Measurements from ENCODE around the gene ARHGEF37.

ARHGEF37 gene

GRCh38 chr5:149608936-149609545 lies 27.7 kb downstream of the ARHGEF37 start:
- H3K4me3 ChIP-seq (ENCODE audit: low read depth, low read length): no peak overlapping the region
- TF ChIP-seq CTCF (IDR thresholded peaks at IDR 0.05; ENCODE audit: borderline replicate concordance, insufficient read depth, low read depth, low read length): no peak

GRCh38 chr5:149609640-149610219 lies 28.4 kb downstream of the ARHGEF37 start:
- TF ChIP-seq CTCF (IDR thresholded peaks at IDR 0.05; ENCODE audit: borderline replicate concordance, insufficient read depth, low read depth, low read length): no peak
- H3K4me3 ChIP-seq (ENCODE audit: low read depth, low read length): no peak overlapping the region

- H3K4me3 ChIP-seq (ENCODE audit: low read depth, low read length): no peak overlapping the region
- no peak for TF ChIP-seq CTCF (IDR thresholded peaks at IDR 0.05; ENCODE audit: borderline replicate concordance, insufficient read depth, low read depth, low read length)
Measured at GRCh38 chr5:149610589-149611255, 29.4 kb downstream of the ARHGEF37 start.

GRCh38 chr5:149611326-149611725 lies 30.0 kb downstream of the ARHGEF37 start:
- TF ChIP-seq CTCF (IDR thresholded peaks at IDR 0.05; ENCODE audit: borderline replicate concordance, insufficient read depth, low read depth, low read length): no peak
- H3K4me3 ChIP-seq (ENCODE audit: low read depth, low read length): no peak overlapping the region

- no peak for TF ChIP-seq CTCF (IDR thresholded peaks at IDR 0.05; ENCODE audit: borderline replicate concordance, insufficient read depth, low read depth, low read length)
- H3K4me3 ChIP-seq (ENCODE audit: low read depth, low read length): no peak overlapping the region
Measured at GRCh38 chr5:149614034-149614907, 33.0 kb downstream of the ARHGEF37 start.

GRCh38 chr5:149615976-149616375 lies 34.7 kb downstream of the ARHGEF37 start:
- H3K4me3 ChIP-seq (ENCODE audit: low read depth, low read length): no peak overlapping the region
- TF ChIP-seq CTCF (IDR thresholded peaks at IDR 0.05; ENCODE audit: borderline replicate concordance, insufficient read depth, low read depth, low read length): no peak
